GM19467 (cell line): ENCODE results near the gene DRICH1.
"Not testable (repeated sequence)": the region's sequence is repeated elsewhere in the genome, so short reads cannot be mapped to it uniquely, and the experiment has no call there.

Experiments used
- ATAC-seq: cut with Tn5 transposase; IDR thresholded peaks from one replicate; pipeline ENCODE4 v1.9.1; 2021; ENCODE audit warnings: mild to moderate bottlenecking, moderate library complexity; ENCODE audit not compliant: unreplicated experiment

The DRICH1 gene

DNA sequence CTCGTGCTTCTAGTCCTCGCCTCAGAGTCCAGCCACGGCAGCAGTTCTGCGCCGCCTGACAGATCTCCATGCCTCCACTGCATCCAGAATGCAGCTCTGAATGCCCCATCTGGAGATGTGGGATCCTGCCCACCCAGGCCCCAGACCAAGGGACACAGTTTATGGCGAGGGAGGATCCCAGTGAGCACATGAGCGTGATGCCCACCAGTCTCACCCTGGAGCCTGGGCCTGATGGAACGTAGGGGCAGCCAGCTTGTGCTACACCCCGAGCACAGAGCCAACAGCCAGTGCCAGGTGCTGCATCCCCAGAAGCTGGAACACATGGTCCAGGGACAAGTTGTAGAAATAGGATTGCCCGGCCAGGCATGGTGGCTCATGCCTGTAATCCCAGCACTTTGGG, 62.4 kb downstream of the DRICH1 start:
- no peak for ATAC-seq

DNA sequence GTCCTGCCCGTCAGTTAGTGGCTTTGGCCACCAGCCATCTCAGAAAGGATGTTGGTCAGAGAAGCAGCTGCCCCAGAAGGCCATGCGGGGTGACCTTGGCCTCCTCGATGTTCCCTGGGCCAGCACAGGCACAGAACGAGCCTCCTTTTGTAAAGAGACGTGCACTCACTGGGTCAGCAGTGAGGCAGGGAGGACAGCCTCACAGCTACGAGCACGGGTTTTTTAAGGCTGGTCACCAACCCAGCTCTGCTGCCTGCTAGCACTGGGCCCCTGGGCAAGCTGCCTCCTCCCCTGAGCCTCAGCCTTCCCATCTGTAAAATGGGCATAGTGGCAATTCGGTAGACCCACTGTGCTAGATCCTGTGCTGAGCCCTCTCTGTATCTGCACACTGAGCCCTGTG, 62.8 kb downstream of the DRICH1 start:
- no peak for ATAC-seq

DNA sequence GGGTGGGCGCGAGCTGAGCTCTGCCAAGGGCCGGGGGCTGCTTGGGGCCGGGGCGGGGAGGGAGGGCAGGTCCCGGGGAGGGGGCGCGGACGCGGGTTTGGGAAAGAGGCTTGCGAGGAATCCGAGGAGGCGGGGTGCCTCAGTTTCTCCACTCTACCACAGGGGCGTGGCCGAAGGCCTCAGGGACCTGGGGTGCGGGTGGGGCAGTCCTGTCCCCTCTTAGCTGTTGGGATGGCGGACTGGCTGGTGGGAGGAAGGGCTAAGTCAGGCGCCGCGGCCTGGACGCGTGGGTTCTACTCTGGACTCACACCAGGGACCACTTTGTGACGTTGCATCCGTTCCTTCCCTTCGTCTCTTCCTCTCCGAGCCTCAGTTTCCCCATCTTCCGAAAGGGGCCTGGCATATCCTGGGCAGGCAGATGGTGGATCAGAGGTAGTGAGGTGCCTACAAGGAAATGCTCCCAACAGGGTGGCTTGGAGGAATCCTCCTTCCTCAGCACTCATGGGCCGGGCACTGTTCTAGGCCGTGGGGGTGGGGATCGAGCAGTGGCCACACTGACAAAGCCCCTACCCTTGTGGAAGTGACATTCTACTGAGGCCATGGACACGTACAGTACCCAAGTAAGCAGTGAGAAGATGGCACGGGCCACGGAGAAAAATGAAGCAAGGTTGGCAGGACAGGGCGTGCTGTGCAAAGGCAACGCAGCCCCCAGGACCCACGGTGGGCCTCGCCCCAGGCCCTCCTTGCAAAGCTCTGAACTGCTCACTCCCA, 65.2 kb downstream of the DRICH1 start:
- ATAC-seq = no peak

DNA sequence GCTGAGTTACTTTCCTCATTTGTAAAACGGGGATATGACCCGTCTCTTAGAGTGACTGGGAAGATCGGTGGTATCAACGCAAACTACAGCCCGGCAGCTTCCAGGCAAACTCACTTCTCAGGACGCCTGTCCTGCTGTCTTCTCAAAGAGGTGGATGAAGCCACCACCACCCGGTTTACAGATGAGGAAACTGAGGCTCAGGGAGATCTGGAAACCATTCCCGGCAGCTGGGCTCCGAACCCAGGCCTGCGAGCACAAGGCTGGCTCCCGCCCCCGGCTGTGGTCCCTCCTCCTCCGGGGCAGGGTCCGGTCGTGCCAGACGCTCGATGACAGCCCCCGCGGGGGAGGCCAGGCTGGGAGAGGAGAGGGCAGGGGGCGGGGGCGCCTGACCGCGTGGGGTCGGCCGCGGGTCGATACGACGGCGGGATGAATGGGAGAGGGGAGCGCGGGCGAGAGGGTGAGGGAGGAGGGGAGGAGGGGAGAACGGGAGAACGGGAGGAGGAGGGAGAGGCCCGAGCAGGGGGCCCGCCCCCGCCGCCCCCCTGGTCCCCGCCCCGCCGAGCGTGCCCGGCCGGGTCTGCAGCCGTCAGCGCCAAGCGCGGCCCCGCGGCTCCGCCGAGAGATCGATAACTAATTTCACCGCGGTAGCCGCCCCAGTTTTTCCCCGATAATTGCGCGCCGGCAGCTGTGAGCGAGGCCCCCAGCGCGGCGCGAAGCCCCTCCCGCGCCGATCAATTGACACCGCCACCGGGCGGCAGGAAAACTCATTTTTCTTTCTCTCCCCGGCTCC, 66.0 kb downstream of the DRICH1 start:
- ATAC-seq = no peak

DNA sequence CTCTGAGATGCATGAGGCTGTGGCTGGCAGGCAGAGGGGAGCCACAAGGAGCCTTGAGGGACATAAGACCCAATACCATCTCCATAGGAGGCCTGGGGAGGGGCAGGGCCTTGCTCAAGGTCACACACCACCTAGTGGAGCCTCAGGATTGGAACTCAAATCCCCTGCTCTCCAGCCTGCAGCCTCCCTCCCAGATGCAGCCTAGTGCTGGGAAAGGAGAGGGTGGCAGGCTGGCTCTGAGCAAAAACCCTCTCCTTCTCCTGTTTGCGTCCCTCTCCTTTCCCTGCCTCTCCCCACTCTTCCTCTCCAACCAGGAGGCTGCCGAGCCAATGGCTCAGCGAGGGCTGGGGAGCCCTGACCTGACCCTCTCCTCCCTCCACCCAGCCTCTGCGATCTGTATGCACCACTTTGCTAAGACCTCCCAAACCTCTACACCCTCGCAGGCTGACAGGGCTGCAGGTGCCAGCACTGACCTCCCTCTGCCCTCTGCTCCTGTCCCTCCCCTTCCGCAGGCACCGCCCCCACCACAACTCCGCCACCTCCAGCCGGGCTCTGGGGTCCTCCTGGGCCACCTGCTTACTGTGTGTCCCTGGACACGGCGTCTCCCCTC, 66.7 kb downstream of the DRICH1 start:
- no peak for ATAC-seq

DNA sequence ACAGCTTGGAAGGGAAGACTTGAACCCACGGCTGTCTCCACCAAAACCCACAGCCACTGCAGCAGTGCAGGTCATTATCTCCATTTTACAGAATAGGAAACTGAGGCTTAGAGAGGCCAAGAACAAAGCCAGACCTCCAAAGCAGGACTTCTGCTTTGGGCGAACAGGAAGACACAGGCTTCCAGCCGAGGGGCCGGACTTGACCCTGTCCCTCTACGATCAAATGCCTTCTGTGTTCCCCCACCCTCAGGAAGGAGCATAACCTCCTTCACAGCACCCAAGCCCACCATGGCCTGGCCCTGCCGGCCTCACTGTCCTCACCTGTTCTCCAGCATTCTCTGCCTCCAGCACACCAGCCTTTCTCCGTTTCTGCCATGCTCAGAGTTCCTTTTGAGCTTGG, 67.8 kb downstream of the DRICH1 start:
- ATAC-seq = no peak

DNA sequence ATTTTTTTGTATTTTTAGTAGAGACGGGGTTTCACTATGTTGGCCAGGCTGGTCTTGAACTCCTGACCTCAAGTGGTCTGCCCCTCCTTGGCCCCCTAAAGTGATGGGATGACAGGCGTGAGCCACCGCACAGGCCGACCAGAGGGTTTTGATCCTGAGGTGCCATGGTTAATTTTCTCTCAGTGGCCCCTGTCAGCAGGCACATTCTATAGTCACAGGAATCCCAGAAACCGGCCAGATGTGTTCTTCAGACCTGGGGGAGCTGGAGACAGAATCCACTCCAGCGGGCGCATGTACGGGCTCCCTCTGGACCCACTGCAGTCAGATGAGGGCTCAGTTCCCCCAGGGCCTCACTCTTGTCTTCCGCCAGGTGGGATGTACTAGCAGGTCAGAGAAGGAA, 69.0 kb downstream of the DRICH1 start:
- ATAC-seq = no peak

DNA sequence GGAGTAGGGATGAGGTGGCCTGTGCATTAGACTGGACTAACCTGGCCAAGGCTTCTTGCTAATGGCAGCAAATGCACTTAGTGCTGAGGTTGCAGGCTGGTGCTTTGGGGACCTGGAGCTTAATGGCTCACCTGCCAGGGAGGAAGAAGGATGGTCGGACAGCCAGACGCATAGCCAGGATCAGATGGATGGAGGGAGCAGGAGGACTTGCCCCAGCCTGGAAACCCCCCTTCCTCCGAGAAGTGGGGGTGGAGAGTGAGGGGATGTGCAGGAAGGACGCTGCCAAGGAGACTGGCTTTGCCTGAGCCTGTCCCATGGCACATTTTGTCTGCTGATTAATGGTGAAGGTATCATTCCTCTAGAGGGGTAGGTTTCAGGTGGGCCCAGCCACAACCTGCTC, 69.9 kb downstream of the DRICH1 start:
- ATAC-seq = no peak

DNA sequence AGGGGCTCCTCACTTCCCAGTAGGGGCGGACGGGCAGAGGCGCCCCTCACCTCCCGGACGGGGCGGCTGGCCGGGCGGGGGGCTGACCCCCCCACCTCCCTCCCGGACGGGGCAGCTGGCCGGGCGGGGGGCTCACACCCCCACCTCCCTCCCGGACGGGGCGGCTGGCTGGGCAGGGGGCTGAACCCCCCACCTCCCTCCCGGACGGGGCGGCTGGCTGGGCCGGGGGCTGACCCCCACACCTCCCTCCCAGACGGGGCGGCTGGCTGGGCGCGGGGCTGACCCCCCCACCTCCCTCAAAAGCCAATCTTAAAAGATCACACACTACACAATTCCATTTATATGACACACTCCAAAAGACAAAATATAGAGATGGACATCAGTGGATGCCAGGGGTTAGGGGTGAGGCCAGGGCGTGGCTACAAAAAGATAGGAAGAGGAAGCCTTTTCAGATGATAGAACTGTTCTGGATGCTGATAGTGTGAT, 71.1 kb downstream of the DRICH1 start:
- not testable (repeated sequence) for ATAC-seq

DNA sequence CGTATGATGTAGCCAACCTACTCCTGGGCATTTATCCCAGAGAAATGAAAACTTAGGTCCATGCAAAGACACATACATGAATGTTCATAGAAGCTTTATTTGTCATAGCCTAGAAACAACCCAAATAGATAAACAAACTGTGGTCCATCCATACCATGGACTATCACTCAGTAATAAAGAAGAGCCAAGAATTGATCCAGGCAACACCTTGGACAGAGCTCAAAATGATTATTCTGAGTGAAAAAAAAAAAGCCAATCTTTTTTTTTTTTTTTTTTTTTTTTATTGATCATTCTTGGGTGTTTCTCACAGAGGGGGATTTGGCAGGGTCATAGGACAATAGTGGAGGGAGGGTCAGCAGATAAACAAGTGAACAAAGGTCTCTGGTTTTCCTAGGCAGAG, 71.9 kb downstream of the DRICH1 start:
- ATAC-seq = not testable (repeated sequence)
